GM12891 (cell line): ENCODE measurements around the gene E2F7.

Source experiments
- PAX5 ChIP-seq: IDR thresholded peaks from 2 replicates; pipeline ENCODE4 v1.6.1; 2011; ENCODE audit warnings: low read length, moderate library complexity, mild to moderate bottlenecking; ENCODE audit not compliant: insufficient read depth, severe bottlenecking
- POLR2A ChIP-seq: IDR thresholded peaks from 2 replicates; pipeline ENCODE4 v1.6.1; 2011; ENCODE audit warnings: low read depth, low read length, control low read depth
- POLR2AphosphoS5 ChIP-seq: IDR thresholded peaks from 2 replicates; pipeline ENCODE4 v1.6.1; 2011; ENCODE audit warnings: low read depth, low read length, control low read depth
- POU2F2 ChIP-seq: IDR thresholded peaks from 2 replicates; pipeline ENCODE4 v1.6.1; 2011; ENCODE audit warnings: low read depth, mild to moderate bottlenecking, control low read depth, low read length, moderate library complexity
- SPI1 ChIP-seq: IDR thresholded peaks from 2 replicates; pipeline ENCODE4 v1.6.1; 2011; ENCODE audit warnings: low read depth, low read length, control low read depth
- TAF1 ChIP-seq: IDR thresholded peaks from 2 replicates; pipeline ENCODE4 v1.6.1; 2011; ENCODE audit warnings: low read depth, low read length, control low read depth

DNA sequence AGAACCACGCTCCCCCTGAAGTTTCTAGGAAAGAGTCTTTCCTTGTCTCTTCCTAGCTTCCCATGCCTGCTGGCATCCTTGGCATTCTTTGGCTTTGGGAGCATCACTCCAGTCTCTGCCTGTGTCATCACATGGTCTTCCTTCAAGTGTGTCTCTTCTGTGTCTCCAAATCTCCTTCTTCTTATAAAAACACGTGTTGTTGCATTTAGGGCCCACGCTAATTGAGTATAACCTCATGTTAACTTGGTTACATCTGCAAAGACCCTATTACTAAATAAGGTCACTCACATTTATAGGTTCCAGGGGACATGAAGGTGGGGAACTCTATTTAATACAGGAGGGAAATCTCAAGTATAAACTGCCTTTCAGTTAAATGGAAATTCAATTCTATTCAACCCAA lies 63.0 kb downstream of the E2F7 start:
- TF ChIP-seq POLR2A (no peak), POLR2AphosphoS5 (no peak), POU2F2 (no peak), TAF1 (no peak), SPI1 (no peak), PAX5 (no peak)
